GM18517 (cell line): ENCODE data around the gene CNTF.
A peak's percentile ranks its signal among the peaks of the same experiment; 100 is the strongest.

Source experiments
- ATAC-seq: cut with Tn5 transposase; IDR thresholded peaks from one replicate; pipeline ENCODE4 v1.9.1; 2021; ENCODE audit warnings: mild to moderate bottlenecking, moderate library complexity; ENCODE audit not compliant: unreplicated experiment

Gene CNTF

DNA sequence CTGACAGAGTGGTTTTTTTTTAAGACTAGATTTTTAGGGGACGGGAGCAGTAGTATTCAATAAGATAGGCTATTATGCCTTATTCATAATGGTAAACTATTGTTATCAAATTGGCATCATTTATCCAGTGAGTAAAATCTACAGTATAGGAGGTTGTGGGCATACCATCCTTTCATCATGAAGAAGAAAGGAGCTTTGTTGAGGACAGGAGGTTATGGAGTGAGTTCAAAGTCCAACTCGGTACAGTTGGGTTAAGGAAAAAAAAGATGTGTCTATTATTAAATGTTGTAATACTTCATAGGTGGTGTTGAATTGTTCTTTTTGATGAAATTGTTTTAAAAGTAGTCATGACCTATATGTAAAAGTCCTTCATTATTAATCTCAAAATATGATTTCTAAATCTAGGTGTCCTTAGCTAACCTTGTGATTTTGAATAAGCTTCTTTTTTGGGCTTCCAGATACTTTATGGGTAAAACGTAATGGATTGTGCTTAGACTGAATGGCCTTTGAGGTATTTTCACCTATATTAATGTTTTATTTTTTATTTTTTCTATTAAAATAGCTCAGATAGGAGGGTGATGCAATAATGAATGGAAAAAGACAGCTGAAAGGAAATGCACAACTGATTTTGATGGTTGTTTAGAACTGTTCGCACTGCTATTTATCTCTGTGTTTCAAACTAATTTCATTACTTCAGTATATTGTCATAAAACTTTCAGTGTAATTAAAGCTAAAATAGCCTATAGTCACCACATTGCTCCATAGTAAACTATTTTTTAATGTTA lies 15.3 kb upstream of the CNTF start:
- no peak for ATAC-seq

DNA sequence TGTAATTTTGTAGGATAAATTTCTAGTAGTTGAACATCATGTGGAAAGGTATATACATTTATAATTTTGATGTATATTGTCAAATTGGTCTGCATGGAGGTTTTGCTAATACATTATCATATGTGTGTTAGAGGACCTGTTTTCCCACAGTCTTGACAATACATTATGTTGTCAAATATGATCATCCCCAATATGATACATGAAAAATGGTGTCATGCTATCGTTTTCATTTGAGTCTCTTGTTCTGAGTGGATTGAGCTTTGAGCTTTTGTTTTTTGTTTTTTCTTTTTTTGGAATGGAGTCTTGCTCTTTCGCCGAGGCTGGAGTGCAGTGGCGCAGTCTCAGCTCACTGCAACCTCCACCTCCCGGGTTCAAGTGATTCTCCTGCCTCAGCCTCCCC lies 14.1 kb upstream of the CNTF start:
- ATAC-seq = no peak

DNA sequence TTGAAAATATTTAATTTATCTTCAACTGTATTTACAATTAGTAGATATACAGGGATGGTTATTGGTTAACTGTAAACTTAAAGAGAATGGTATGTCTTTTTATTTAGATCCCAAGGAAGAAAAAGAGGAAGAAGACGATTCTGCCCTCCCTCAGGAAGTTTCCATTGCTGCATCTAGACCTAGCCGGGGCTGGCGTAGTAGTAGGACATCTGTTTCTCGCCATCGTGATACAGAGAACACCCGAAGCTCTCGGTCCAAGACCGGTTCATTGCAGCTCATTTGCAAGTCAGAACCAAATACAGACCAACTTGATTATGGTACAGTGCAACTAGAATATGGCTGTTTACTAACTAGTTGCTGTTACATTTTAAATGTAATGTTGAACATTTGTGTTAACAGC lies 12.7 kb upstream of the CNTF start:
- ATAC-seq = no peak

GRCh38 chr11:58613228-58613627 lies 9.2 kb upstream of the CNTF start:
- ATAC-seq = no peak

- no peak for ATAC-seq
These were observed 6.9 kb upstream of the CNTF start for GRCh38 chr11:58615559-58615958.

- ATAC-seq = no peak
These were observed 5.9 kb upstream of the CNTF start for GRCh38 chr11:58616594-58616993.

- no peak for ATAC-seq
These were observed 4.4 kb upstream of the CNTF start for GRCh38 chr11:58617976-58618557.

DNA sequence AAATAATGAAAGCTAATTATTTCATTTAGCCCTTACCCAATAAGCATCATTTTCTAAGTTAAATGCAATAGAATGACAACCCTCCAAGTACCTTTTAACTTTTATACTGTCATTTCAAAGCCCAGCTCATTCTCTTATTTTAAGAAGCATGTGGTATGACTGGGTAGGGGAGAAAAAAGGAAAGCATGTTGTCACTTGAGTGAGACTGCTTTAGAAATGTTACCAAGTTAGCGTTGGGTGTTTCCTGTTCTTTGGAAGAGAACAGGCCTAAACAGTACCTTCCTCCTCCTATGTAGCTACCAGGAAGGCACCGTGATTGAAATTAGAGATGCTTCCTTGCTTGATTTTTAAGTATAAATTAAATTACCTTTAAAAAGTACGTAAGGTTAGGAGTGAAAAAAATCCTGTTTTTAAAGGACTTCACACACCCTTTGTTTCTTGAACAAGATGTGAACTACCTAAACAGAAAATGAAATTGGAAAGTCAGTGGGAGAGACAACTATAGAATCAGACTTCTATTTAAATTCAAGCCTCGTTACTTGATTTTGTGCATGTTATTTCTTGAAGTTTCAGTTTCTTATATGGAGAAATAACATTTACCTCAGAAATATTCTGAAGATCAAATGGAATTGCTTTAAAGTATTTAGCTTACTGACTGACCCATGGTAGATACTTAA lies 741 bp upstream of the CNTF start:
- ATAC-seq = peak; percentile 50

DNA sequence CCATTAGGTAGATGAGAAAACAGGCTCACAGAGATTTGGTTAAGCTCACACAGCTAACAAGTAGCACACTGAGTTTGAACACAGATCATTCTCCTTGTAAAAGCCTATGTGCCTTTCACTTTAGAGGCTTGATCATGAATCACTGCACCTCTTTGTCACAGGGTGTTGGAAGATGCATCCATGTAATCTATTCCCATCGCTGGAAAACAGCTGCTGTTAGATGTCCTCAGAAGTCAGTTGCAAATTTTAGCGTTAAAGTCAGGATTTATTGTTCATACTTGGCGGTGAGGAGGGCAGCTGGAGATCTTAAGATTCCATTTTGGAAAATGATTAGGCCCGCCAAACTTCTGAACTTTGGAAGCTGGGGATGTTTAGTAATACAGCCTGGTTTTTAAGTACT lies 2.6 kb downstream of the CNTF start:
- no peak for ATAC-seq

DNA sequence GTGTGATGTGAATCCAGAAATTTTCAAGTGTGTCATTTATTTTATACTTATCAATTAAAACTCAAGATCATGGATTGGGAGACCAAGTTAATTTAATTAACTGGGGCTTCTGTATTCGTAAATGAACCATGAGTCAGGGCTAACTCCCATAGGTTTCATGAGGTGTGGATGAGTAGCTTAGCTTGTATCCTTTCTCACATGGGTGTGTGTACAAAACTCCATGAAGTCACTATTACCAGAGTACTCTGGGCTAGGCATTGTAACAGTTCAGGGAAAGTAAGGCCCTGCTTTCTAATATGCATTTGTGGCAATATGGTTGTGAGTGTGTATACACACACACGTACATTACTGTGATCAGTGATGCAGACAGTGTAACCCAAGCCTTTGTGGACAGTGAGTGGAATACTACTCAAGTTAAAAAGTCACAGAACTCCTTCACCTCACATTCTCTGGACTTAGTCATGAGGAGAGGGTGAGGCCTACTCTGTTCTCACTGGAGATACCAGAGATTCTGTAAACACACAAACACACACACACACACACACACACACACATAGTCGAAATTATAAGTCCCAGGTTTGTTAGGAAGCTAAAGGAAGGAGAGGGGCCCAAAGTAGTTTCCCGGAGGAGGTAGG lies 3.5 kb downstream of the CNTF start:
- no peak for ATAC-seq

- no peak for ATAC-seq
These were observed 4.5 kb downstream of the CNTF start for GRCh38 chr11:58626934-58627483.

DNA sequence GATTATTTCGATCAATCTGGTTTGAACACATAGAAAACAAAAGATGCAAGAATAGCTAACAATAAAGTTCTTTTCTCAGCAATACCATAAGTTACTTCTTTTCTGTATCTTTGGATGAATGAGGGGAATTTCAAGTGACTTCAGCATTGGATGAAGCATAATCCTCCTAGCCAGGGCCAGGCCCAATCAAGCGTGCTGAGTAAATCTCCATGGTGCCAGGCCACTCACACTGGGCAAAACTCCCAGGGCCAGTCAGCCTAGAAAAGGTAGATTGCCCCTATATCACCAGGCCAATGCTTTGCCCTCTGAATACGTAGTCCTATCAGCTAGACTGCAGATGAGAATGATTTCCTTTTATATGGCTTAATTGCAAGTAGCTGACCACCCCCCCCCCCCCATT lies 6.0 kb downstream of the CNTF start:
- ATAC-seq = no peak

DNA sequence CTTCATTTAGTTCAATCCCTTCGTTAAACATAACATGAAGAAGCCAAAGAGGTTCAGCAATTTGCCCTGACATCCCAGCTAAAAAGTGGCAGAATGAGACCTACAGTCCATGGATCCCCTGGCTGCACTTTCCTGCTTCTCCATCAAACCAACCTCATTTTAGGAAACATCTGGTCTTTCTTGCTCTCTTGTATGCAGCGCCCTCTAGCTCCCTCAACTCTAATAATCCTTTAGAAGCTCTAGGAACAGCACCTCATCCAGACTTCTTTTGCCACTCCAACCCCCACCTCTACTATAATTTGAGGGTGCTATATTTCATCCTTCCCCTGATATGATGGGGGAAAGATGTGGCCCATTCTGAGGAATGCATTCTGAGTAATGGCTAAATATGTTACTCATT lies 7.4 kb downstream of the CNTF start:
- no peak for ATAC-seq

DNA sequence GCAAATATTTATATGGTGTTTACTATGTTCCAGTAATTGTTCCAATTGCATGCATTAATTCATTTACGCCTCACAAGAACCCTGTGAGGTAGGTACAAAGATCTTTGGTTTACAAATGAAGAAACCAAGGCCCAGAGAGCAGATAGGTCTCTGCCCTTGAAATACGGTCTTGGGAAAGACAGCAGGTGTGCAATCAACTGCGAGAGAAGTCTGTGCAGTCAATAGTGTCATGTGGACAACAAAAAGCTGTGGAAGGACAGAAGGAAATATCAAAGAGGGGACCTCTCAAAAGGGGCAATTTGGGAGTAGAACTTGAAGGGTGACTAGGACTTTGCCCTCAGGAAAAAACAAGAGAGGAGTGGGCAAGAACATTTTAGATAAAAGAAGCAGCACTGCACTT lies 8.9 kb downstream of the CNTF start:
- no peak for ATAC-seq

- no peak for ATAC-seq
These were observed 10.0 kb downstream of the CNTF start for GRCh38 chr11:58632510-58632909.

DNA sequence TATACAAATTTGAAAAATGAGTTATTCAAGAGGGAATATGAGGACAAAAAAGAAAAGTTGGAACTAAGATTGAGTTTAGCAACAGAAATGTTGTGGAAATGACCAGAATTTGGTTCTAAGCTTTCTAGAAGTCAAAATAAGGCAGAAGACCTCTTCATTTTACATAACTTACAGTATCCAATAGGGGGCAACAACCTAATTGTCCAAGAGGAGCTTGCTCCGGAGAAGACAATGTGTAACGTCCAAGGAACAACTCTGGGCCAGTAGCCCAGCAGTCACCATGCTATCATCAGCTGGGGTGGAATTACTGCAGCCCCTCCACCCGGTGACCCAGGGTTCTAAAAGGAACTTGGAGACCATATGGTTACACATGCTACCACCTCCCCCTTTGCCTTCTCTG lies 14.1 kb downstream of the CNTF start:
- ATAC-seq = no peak

DNA sequence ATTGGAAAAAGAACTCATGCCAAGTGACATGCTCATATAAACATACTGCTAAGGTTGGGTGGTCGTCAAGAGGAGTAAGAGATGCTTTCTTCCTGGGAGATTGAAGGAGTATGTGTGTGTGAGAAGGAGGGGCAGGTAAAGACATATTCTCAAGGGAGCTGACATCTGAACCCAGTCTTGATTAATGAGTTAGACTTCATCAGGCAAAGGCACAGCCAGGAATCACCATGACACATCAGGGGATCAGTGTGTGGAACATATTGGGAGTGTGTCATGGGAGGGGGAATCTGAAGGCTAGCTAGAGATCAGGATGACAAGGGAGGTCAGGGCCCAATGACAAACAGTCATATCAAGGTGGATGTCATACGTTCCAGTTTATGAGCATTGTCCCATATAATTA lies 14.9 kb downstream of the CNTF start:
- no peak for ATAC-seq

DNA sequence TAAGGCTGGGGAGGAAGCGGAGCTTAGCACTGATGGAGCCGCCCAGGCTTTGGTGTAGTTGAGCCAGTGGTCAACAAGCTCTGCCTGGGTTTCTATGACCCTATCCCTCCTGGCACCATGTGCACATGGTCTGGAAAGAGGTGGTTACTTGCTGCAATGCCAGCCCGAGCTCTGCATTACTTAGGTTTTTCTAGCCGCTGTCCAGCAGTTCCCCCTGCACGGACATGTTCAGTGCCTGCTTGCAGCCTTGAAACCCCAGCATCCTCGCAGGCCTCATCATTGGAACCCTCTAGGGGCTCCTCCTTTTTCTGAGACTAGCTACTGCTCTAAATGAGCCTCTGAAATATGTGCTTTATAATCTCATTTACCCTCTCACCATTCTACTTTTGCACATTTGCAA lies 16.6 kb downstream of the CNTF start:
- no peak for ATAC-seq

DNA sequence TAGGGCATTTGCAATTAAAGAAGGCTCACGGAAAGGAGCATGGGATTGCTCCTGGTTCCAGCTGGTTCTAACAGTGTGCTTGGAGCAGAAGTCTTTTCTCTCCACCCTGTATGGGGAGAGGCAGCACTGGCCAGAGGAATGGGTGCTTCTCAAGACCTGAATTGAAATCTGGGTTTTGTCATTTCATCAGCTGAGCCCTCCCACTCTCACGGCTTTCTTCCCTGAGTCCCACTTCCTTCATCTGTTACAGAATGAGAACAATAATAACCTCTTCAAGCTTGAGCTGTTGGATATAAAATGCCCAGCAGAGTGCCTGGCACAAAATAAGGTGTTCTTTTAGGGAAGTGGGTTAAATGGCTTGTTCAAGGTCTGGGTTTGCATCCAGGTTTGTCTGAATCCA lies 17.2 kb downstream of the CNTF start:
- ATAC-seq = no peak

DNA sequence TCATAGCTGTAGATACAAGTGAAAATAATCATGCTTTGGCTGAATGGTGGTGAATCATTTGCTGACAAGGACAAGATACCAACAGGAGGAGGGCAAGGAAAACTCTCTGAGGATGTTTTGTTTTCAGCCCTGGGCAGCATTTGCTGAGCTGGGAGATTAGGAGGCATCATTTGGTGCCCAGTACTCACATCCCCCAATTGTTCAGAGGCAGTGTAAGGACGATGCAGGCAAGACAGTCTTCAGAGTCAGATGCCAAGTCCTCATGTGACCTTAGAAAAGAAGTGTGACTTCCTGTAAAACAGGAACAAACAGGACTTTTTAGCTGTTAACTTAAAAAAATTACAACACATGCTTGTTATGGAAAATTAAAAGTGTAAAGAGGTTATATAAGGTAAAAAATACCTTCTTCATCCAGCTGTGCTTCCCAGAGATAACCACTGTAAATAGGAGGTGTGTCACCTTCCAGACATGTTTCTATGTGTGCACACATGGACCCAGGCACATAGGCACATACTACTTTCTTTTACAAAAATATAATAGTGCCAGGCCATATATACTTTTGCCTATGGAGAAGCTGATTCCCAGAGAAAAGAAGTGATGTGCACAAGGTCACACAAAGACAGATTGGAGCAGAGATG lies 18.0 kb downstream of the CNTF start:
- no peak for ATAC-seq

DNA sequence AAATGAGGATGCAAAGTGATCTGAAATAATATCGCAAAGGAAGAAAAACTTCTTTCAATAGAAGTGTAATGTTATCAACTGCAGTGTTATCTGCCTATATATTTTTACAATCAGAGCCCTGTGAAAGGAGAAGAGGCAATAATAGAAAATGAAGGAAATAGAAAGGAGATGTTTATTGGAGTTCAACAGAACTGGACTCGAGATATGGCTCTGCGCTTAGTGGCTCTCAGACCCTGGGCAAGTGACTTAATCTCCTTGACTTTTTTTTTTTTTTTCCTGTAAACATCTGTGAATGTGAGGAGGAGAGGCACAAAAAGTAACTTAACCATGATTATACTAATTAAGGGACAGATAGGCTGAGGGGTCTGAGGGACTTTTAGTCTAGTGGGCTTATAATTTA lies 18.9 kb downstream of the CNTF start:
- ATAC-seq = no peak
